Activated CD8-positive, alpha-beta memory T cell treated with anti-CD3 and anti-CD28 coated beads, Interleukin-2, amount 10 ng/mL, durations not matched to agents 7 days and 5 days (primary cell): Measurements from ENCODE around the gene LRCH4. TPM values are rescaled to one million over a fixed set of nuclear protein-coding genes. Genes with fewer than 3 reads are reported as not detected.

Experiments
- ATAC-seq: fragments of 150-1000 bp; cut with Tn5 transposase; one replicate; pipeline ENCODE4 v1.10.0; 2021; ENCODE audit warnings: moderate library complexity
- CTCF ChIA-PET: fragments of 350-600 bp; sonication (Branson Sonifier 250); formaldehyde crosslinking; loops from one replicate; lab custom pipeline; 2021; ENCODE audit warnings: antibody characterized with exemption; lab: Charles Lee
- DNase-seq: peaks from one replicate; pipeline ENCODE4 v3.0.0-alpha.2; 2020
- H3K27ac Mint-ChIP-seq: one replicate; pipeline ENCODE4 v1.8.0; 2021; ENCODE audit warnings: mild to moderate bottlenecking, mixed read lengths
- H3K27me3 Mint-ChIP-seq: one replicate; pipeline ENCODE4 v1.8.0; 2021; ENCODE audit warnings: mixed read lengths
- H3K36me3 Mint-ChIP-seq: one replicate; pipeline ENCODE4 v1.8.0; 2021; ENCODE audit warnings: mild to moderate bottlenecking, mixed read lengths
- H3K4me1 Mint-ChIP-seq: one replicate; pipeline ENCODE4 v1.8.0; 2021; ENCODE audit warnings: mixed read lengths
- H3K4me3 Mint-ChIP-seq: one replicate; pipeline ENCODE4 v1.8.0; 2021; ENCODE audit warnings: mild to moderate bottlenecking, moderate library complexity, mixed read lengths
- H3K9me3 Mint-ChIP-seq: one replicate; pipeline ENCODE4 v1.8.0; 2022; ENCODE audit warnings: low read depth, mixed read lengths
- total RNA-seq, 2 experiments: library from RNA; stranded (reverse); gene quantifications; one replicate each; pipeline ENCODE4 v1.2.3, GENCODE V29; 2021

LRCH4 gene
- 100 to 1,000 TPM; 155 to 178 TPM for total RNA-seq

DNA sequence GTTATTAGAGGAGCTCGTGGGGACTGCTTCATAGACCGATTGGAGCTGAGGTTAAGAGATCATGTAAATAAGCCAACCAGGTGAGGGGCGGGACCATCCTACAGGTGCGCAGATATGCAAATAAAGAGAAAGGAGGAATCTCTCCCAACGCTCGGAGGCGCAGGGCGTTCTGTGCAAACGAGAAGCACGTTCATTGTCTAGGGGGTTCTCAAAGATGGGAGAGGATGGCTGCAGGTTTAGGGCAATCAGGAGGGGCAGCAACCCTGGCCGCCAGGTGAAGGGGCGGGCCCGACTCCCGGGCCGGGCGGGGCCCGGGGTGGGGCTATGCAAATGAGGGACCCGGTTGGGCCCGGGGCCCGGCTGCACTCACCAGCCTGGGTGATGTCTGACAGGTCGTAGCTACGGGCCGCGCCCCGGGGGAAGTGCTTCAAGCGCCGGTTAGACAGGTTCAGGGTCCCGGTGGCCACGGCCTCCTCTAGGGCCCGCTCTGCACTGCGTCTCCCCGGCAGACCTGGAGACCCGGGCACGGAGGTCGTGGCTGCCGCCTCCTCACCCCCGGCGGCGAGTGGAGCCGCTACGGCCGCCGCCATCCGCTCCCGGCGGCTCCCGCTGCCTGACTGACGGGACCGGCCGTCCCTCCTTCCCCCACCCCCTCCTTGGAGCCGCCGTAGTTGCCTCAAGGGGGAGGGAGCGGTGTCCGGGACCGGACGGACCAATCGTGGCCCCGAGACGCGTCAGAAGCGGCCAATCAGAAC is at the start of gene LRCH4:
LRCH4 (minus strand) TSS at position 619 of the 755 bp plus-strand sequence; CDS start at position 590, 29 bp downstream.
- Mint-ChIP-seq H3K9me3 (no peaks in the 10 kb centered on the region), H3K27me3 (peaks cover 7% of the 10 kb centered on the region), H3K4me3 (peak within 1 kb of the TSS; percentile 98), H3K36me3 (peaks cover 3% of the 10 kb centered on the region), H3K4me1 (peaks cover 26% of the 10 kb centered on the region), H3K27ac (peak within 1 kb of the TSS; percentile 97)
- DNase-seq = peak; percentile 75
- peak; percentile 35 for ATAC-seq
- CTCF ChIA-PET = interaction anchor here (0.7 to 11.9 kb wide), 26 partner anchors 9 to 267 kb away, joined by 3 to 154 read pairs (median 6); partner anchors contain the start of genes MEPCE, MOSPD3, POP7 and SLC12A9

GRCh38 chr7:100632951-100633717 is 47.2 kb upstream of the LRCH4 start:
- Mint-ChIP-seq H3K36me3 (peaks cover 8% of the 10 kb centered on the region), H3K9me3 (no peaks in the 10 kb centered on the region), H3K27me3 (no peaks in the 10 kb centered on the region), H3K4me1 (peaks cover 40% of the 10 kb centered on the region), H3K27ac (peak overlapping the region; percentile 92), H3K4me3 (peak overlapping the region; percentile 82)
- DNase-seq (peak; percentile 79), ATAC-seq (peak; percentile 82)
- CTCF ChIA-PET = interaction anchor here (0.7 to 6.1 kb wide), 29 partner anchors 9 to 425 kb away, joined by 3 to 77 read pairs (median 6); partner anchors contain the start of genes ACTL6B, FBXO24, GIGYF1 and GNB2

DNA sequence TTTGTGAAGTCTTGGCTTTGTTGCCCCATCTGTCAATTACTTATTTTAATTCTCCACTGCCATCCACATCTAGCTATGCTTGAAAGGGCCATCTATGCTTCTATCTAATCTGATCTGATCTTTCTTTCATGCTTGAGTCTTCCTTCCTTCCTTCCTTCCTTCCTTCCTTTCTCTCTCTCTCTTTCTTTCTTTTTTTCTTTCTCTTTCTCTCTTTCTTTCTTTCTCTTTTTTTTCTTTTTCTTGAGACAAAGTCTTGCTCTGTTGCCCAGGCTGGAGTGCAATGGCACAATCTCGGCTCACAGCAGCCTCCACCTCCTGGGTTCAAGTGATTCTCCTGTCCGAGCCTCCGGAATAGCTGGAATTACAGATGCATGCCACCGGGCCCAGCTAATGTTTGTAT is 44.1 kb upstream of the LRCH4 start:
- peaks cover 5% of the 10 kb centered on the region for H3K36me3 Mint-ChIP-seq
- peaks cover 62% of the 10 kb centered on the region for H3K4me1 Mint-ChIP-seq
- H3K27ac Mint-ChIP-seq = peak overlapping the region; percentile 47
- no peaks in the 10 kb centered on the region for H3K27me3 Mint-ChIP-seq
- H3K9me3 Mint-ChIP-seq = no peaks in the 10 kb centered on the region
- DNase-seq = no peak
- CTCF ChIA-PET = interaction anchor here (0.7 to 2.8 kb wide), 14 partner anchors 10 to 223 kb away, joined by 3 to 11 read pairs (median 4); partner anchors contain the start of genes MOSPD3, POP7 and SLC12A9
- no peak overlapping the region for H3K4me3 Mint-ChIP-seq
- ATAC-seq = no peak

DNA sequence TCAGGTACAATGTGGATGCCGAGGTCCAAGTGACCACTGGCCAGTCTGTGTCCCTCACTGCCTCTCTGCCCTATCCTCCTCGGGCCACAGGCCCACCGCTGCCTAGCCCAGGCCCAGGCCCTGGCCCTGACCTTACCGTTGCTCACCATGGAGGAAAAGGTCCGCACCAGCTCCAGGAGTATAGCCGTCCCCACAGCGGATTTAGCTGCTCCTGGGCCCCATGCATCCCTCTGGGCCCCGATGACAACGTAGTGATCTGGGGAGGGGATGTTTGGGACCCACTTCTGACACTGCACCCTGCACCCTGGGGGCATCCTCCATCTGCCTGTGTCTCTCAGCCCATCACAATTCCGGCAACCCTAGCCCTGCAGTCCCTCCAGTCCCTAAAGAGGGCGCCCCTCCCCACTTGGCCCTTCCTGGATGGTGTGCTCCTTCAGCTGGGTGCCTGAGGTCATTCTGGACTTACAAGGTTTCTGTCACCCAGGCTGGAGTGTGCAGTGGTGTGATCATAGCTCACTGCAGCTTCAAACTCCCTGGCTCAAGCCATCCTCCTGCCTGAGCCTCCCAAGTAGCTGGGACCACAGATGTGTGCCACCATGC is 43.3 kb upstream of the LRCH4 start:
- H3K27me3 Mint-ChIP-seq = no peaks in the 10 kb centered on the region
- CTCF ChIA-PET = interaction anchor here (0.7 to 2.8 kb wide), 14 partner anchors 9 to 223 kb away, joined by 3 to 11 read pairs (median 4); partner anchors contain the start of genes MOSPD3, POP7 and SLC12A9
- H3K27ac Mint-ChIP-seq = peak overlapping the region; percentile 20
- H3K4me3 Mint-ChIP-seq = no peak overlapping the region
- H3K4me1 Mint-ChIP-seq = peaks cover 63% of the 10 kb centered on the region
- H3K9me3 Mint-ChIP-seq = no peaks in the 10 kb centered on the region
- no peak for ATAC-seq
- peaks cover 5% of the 10 kb centered on the region for H3K36me3 Mint-ChIP-seq
- DNase-seq = peak; percentile 56

DNA sequence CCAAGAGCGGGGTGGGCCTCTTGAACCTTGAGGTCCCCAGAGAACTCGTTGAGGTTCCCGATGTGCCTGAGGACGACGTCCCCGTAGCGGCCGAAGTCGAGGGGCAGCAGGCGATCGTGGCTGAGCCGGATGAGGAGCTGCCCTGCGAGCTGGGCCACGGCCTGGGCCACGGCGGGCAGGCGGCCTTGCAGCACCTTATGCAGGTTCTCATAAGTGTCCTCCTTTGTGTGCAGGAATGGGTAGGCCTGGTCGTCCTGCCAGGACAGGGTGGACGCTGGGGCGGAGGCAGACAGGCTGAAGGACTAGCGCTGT is 41.3 kb upstream of the LRCH4 start:
- CTCF ChIA-PET = interaction anchor here (1.1 to 4.8 kb wide), 6 partner anchors 14 to 144 kb away, joined by 3 to 21 read pairs (median 5); partner anchors contain the start of genes FBXO24, MOSPD3 and POP7
- Mint-ChIP-seq H3K4me1 (peaks cover 55% of the 10 kb centered on the region), H3K27ac (peak overlapping the region; percentile 81), H3K4me3 (peak overlapping the region; percentile 69), H3K36me3 (peaks cover 5% of the 10 kb centered on the region), H3K27me3 (no peaks in the 10 kb centered on the region), H3K9me3 (no peaks in the 10 kb centered on the region)
- no peak for ATAC-seq
- no peak for DNase-seq

GRCh38 chr7:100626530-100627237 is 40.8 kb upstream of the LRCH4 start:
- ATAC-seq (peak; percentile 96), DNase-seq (peak; percentile 96)
- Mint-ChIP-seq H3K27ac (peak overlapping the region; percentile 81), H3K4me3 (peak overlapping the region; percentile 69), H3K4me1 (peaks cover 50% of the 10 kb centered on the region), H3K36me3 (peaks cover 5% of the 10 kb centered on the region), H3K9me3 (no peaks in the 10 kb centered on the region), H3K27me3 (no peaks in the 10 kb centered on the region)
- CTCF ChIA-PET = interaction anchor here (1.1 to 4.8 kb wide), 9 partner anchors 8 to 144 kb away, joined by 3 to 21 read pairs (median 6); partner anchors contain the start of genes FBXO24, GIGYF1, MOSPD3 and POP7

DNA sequence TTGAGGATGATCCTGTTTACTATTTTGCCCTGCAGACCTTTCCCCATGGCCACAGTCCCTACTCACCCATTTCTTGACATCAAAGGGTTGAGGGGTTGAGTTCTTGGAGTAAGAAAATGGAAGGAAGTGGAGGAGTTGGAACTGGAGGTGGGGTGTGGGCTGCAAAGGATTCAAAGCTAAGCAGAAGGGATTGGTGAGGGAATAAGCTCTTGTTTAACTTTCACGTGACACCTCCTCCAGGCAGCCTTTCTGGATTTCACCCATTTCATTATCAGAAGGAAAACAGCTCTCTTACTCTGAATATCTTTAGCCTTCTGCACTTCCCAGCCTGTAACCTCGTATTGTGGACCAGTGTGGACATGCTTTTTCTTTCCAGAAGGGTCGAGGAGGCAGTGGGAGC is 40.1 kb upstream of the LRCH4 start:
- H3K4me3 Mint-ChIP-seq = peak overlapping the region; percentile 69
- peaks cover 48% of the 10 kb centered on the region for H3K4me1 Mint-ChIP-seq
- H3K36me3 Mint-ChIP-seq = peaks cover 5% of the 10 kb centered on the region
- CTCF ChIA-PET = interaction anchor here (0.8 to 4.8 kb wide), 10 partner anchors 9 to 143 kb away, joined by 3 to 21 read pairs (median 5); partner anchors contain the start of genes FBXO24, GIGYF1, MOSPD3 and POP7
- H3K27me3 Mint-ChIP-seq = no peaks in the 10 kb centered on the region
- no peak for ATAC-seq
- no peak for DNase-seq
- peak overlapping the region; percentile 81 for H3K27ac Mint-ChIP-seq
- H3K9me3 Mint-ChIP-seq = no peaks in the 10 kb centered on the region

DNA sequence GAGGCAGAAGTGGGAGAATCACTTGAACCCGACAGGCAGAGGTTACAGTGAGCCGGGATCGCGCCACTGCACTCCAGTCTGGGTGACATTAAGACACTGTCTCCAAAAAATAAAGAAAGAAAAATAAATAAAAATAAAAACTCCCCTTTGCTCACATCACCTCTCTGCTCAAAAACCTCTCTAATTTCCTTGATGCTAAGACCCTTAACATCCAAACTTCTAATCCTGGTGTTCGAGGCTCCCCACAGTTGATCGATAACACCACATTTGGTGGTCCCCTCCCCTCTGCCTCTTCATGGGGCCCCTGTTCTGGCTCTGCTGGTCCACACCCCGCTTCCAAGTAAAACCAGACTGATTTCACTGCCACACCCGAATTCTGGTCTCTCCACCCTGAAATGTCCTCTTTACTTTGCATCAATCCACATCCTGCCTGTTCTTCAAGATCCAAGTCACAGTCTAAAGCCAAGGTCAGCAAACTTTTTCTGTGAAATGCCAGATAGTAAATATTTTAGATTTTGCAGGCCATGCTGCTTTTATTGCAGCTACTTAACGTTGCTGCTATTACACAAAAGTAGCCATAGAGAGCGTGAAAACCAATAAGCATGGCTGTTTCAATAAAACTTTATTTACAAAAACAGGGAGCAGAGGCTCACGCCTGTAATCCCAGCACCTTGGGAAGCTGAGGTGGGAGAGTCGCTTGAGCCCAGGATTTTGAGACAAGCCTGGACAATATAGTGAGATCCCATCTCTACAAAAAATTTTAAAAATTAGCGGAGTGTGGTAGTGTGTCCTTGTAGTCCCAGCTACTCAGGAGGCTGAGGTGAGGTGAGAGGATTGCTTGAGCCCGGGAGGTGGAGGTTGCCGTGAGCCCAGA is 38.3 kb upstream of the LRCH4 start:
- Mint-ChIP-seq H3K27me3 (no peaks in the 10 kb centered on the region), H3K4me1 (peaks cover 40% of the 10 kb centered on the region), H3K36me3 (peaks cover 3% of the 10 kb centered on the region), H3K27ac (peak overlapping the region; percentile 82), H3K4me3 (peak overlapping the region; percentile 0), H3K9me3 (no peaks in the 10 kb centered on the region)
- CTCF ChIA-PET = interaction anchor here (0.7 to 4.8 kb wide), 7 partner anchors 9 to 511 kb away, joined by 3 to 21 read pairs (median 4); partner anchors contain the start of genes MOSPD3 and POP7
- ATAC-seq (no peak), DNase-seq (peak; percentile 62)

DNA sequence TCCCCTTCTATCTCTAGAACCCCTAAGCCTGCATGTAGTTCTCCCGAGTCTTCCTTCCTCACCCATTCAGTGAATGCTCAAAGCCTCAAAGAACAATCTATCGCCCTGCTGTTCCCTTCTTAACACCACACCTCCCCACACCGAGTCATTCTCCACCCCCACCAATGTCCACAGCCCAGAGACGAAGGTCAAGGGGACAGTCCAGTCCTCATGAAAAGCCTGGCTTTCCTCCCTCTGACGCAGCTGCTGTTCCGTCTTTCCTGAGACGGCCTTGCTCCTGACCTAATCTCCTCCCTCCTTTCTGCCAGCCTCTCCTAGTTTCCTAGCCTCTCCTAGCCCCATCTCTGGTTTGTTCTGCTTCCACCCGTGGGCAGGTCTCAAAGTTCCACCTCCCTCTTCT is 35.6 kb upstream of the LRCH4 start:
- CTCF ChIA-PET = interaction anchor here (1.0 to 2.2 kb wide), 2 partner anchors 9 to 11 kb away, joined by 5 to 7 read pairs; partner anchors contain the start of gene MOSPD3
- no peak overlapping the region for H3K4me3 Mint-ChIP-seq
- no peaks in the 10 kb centered on the region for H3K9me3 Mint-ChIP-seq
- no peak overlapping the region for H3K27ac Mint-ChIP-seq
- H3K4me1 Mint-ChIP-seq = peaks cover 29% of the 10 kb centered on the region
- ATAC-seq (no peak), DNase-seq (no peak)
- no peaks in the 10 kb centered on the region for H3K27me3 Mint-ChIP-seq
- H3K36me3 Mint-ChIP-seq = peaks cover 1% of the 10 kb centered on the region

- Mint-ChIP-seq H3K27me3 (no peaks in the 10 kb centered on the region), H3K9me3 (no peaks in the 10 kb centered on the region), H3K27ac (no peak overlapping the region), H3K4me1 (peaks cover 22% of the 10 kb centered on the region), H3K4me3 (no peak overlapping the region), H3K36me3 (peaks cover 1% of the 10 kb centered on the region)
- DNase-seq (no peak), ATAC-seq (no peak)
- CTCF ChIA-PET = interaction anchor here (1.7 to 2.2 kb wide), 2 partner anchors 9 kb away, joined by 7 read pairs; partner anchors contain the start of gene MOSPD3
These were observed 34.9 kb upstream of the LRCH4 start for GRCh38 chr7:100620804-100621203.

DNA sequence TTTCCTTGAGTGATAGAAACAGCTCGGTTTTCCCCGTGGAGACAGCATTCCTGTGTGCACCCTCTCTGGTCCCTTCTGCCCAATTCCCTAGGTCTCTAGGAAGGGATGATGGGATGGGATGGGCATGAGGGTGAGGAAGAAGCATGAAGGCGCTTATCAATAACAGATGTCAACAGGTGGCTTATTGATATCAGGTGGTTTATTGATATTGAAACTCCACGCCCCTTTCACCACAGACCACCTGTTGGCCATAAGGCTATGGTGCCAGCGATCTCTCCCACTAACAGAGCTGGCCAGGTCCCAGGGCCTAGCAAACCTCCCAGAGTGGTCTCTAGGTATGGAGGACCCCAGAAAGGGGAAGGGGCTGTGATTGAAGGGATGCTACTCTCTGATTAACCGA is 34.3 kb upstream of the LRCH4 start:
- Mint-ChIP-seq H3K27me3 (no peaks in the 10 kb centered on the region), H3K9me3 (no peaks in the 10 kb centered on the region), H3K27ac (no peak overlapping the region), H3K4me3 (no peak overlapping the region), H3K36me3 (peaks cover 1% of the 10 kb centered on the region), H3K4me1 (peaks cover 16% of the 10 kb centered on the region)
- no peak for DNase-seq
- CTCF ChIA-PET = interaction anchor here (1.7 to 2.2 kb wide), 2 partner anchors 8 to 10 kb away, joined by 7 read pairs; partner anchors contain the start of gene MOSPD3
- no peak for ATAC-seq
